Measurements from ENCODE around the gene CAP2.

DNA sequence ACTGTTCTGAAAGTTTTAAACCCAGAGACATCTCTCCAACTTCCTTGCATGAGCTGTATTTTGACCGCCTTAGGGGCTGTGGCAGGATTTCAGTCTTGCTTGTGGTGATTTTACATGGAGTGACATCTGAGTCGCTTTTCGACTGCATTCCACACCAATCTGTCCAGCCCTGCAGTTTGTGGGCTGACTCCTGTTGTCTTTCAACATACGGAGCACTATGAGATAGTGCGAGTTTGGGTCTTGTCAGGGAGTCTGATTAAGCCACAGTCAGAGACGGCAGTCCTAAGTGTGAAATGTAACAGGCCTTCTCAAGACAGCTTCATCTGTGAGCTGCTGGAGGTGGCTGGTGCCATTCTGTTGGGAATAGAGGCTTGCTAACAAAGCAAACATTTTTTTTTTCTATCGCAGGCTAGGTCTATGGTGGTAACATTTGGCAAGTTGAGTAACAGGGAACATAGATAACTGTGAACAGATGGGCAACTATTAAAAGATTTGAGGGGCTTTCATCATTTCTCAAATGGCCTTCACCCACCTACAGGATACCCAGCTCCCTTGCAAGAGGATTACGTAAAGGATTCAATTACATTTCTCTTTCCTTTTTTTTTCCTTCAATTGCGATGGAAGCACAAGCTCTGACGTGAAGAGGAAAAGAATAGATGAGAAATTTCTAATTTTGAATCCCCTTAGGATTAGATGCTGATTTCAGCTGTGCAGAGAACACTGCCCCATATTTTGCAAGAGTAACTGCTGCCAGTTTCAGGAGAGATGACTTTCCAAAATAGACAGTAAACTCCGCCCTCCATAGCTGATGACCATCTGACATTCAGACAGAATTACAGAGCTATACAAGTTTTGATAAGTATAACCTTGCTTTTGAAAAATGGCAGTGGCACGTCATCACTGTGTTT, 25.1 kb downstream of the CAP2 start:
- TF ChIP-seq, protein P1, sequence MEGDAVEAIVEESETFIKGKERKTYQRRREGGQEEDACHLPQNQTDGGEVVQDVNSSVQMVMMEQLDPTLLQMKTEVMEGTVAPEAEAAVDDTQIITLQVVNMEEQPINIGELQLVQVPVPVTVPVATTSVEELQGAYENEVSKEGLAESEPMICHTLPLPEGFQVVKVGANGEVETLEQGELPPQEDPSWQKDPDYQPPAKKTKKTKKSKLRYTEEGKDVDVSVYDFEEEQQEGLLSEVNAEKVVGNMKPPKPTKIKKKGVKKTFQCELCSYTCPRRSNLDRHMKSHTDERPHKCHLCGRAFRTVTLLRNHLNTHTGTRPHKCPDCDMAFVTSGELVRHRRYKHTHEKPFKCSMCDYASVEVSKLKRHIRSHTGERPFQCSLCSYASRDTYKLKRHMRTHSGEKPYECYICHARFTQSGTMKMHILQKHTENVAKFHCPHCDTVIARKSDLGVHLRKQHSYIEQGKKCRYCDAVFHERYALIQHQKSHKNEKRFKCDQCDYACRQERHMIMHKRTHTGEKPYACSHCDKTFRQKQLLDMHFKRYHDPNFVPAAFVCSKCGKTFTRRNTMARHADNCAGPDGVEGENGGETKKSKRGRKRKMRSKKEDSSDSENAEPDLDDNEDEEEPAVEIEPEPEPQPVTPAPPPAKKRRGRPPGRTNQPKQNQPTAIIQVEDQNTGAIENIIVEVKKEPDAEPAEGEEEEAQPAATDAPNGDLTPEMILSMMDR (IDR thresholded peaks at IDR 0.05; ENCODE audit: insufficient read depth, low read depth, low read length), result no peak
- no peak for TF ChIP-seq EZH2 (IDR thresholded peaks at IDR 0.05; ENCODE audit: insufficient read depth, low read length)
